HEK293 (cell line): Measurements from ENCODE around the gene CDSN.

Experiments
- CTCF ChIA-PET: fragments of 350-600 bp; formaldehyde crosslinking; extraction: SDS; loops from one replicate; lab custom pipeline; 2021; ENCODE audit warnings: antibody characterized with exemption; lab: Yijun Ruan, JAX
- POLR2A ChIA-PET: fragments of 300-600 bp; formaldehyde crosslinking; extraction: SDS; loops from one replicate; lab custom pipeline; 2020; ENCODE audit warnings: antibody characterized with exemption, inconsistent platforms; lab: Yijun Ruan, JAX
- H3K27ac ChIP-seq: fragments of 200-500 bp; sonication (Bioruptor generic); 2 replicates; pipeline ENCODE4 v1.5.1; 2014; ENCODE audit warnings: low read depth, low read length, control low read depth, inconsistent platforms; ENCODE audit errors: extremely low read depth
- H3K36me3 ChIP-seq, 2 experiments: fragments of 200-500 bp in 1 of 2; sonication (Bioruptor generic) in 1 of 2; 1 replicate in 1 of 2; 2 replicates in 1 of 2; pipeline ENCODE4 v1.5.1; 2014 to 2017; ENCODE audit warnings: inconsistent platforms in 2 of 2, low read length in 2 of 2; ENCODE audit not compliant: control insufficient read depth in 2 of 2, insufficient read depth in 1 of 2
- H3K4me1 ChIP-seq: fragments of 200-500 bp; sonication (Bioruptor generic); 2 replicates; pipeline ENCODE4 v1.5.1; 2014; ENCODE audit warnings: mild to moderate bottlenecking, low read length, inconsistent platforms; ENCODE audit not compliant: control insufficient read depth, insufficient read depth
- H3K4me3 ChIP-seq: 2 replicates; pipeline ENCODE4 v1.5.1; 2011; ENCODE audit warnings: low read depth, mild to moderate bottlenecking, control low read depth, low read length, moderate library complexity
- H3K9me3 ChIP-seq: fragments of 200-500 bp; sonication (Bioruptor generic); 2 replicates; pipeline ENCODE4 v1.5.1; 2014; ENCODE audit warnings: low read depth, low read length, inconsistent platforms; ENCODE audit not compliant: control insufficient read depth, insufficient read depth
- IKZF3 ChIP-seq: fragments of 450-650 bp; IDR thresholded peaks from 2 replicates; pipeline ENCODE4 v1.5.0; 2018; ENCODE audit warnings: missing biosample characterization, mild to moderate bottlenecking, missing genetic modification characterization, moderate library complexity
- MZF1 ChIP-seq: fragments of 450-650 bp; formaldehyde crosslinking; IDR thresholded peaks from 2 replicates; pipeline ENCODE4 v1.5.1; 2017; ENCODE audit warnings: missing biosample characterization, missing genetic modification characterization, borderline replicate concordance
- PRDM1 ChIP-seq: fragments of 450-650 bp; formaldehyde crosslinking; IDR thresholded peaks from 2 replicates; pipeline ENCODE4; 2016; ENCODE audit warnings: missing biosample characterization, missing genetic modification characterization
- TRIM28 ChIP-seq: IDR thresholded peaks from 2 replicates; pipeline ENCODE4 v1.6.1; 2011; ENCODE audit warnings: low read length, control low read depth, borderline replicate concordance
- ZBTB48 ChIP-seq: fragments of 450-650 bp; formaldehyde crosslinking; IDR thresholded peaks from 2 replicates; pipeline ENCODE4 v1.5.1; 2016; ENCODE audit warnings: missing biosample characterization, missing genetic modification characterization
- ZFP41 ChIP-seq: fragments of 450-650 bp; formaldehyde crosslinking; IDR thresholded peaks from 2 replicates; pipeline ENCODE4 v1.5.1; 2016; ENCODE audit warnings: missing biosample characterization, missing genetic modification characterization, borderline replicate concordance
- ZNF169 ChIP-seq: fragments of 450-650 bp; formaldehyde crosslinking; IDR thresholded peaks from 2 replicates; pipeline ENCODE4 v1.5.1; 2016; ENCODE audit warnings: missing biosample characterization, missing genetic modification characterization
- ZNF366 ChIP-seq: fragments of 450-650 bp; formaldehyde crosslinking; conservative IDR thresholded peaks from 2 replicates; pipeline ENCODE4 v1.5.1; 2016; ENCODE audit warnings: missing biosample characterization, missing genetic modification characterization
- TF ChIP-seq, protein P1 (sequence below): fragments of 450-650 bp; formaldehyde crosslinking; IDR thresholded peaks from 2 replicates; pipeline ENCODE4 v1.5.1; 2016; ENCODE audit warnings: missing biosample characterization, missing genetic modification characterization, borderline replicate concordance
- TF ChIP-seq, protein P2 (sequence below): fragments of 450-650 bp; formaldehyde crosslinking; IDR thresholded peaks from 2 replicates; pipeline ENCODE4 v1.5.1; 2017; ENCODE audit warnings: missing biosample characterization, missing genetic modification characterization
- TF ChIP-seq, protein P3 (sequence below): fragments of 450-650 bp; formaldehyde crosslinking; IDR thresholded peaks from 2 replicates; pipeline ENCODE4 v1.5.1; 2016; ENCODE audit warnings: missing biosample characterization, missing genetic modification characterization
- TF ChIP-seq, protein P4 (sequence below): fragments of 450-650 bp; formaldehyde crosslinking; IDR thresholded peaks from 2 replicates; pipeline ENCODE4 v1.5.1; 2016; ENCODE audit warnings: missing biosample characterization, missing genetic modification characterization
- TF ChIP-seq, protein P5 (sequence below): fragments of 450-650 bp; formaldehyde crosslinking; IDR thresholded peaks from 2 replicates; pipeline ENCODE4 v1.5.1; 2016; ENCODE audit warnings: missing biosample characterization, missing genetic modification characterization
- TF ChIP-seq, protein P6 (sequence below): sonication (generic); formaldehyde crosslinking; IDR thresholded peaks from 2 replicates; pipeline ENCODE4 v1.8.1; 2022; ENCODE audit warnings: mild to moderate bottlenecking, moderate library complexity, missing genetic modification reagents
- TF ChIP-seq, protein P7 (sequence below): fragments of 450-650 bp; formaldehyde crosslinking; conservative IDR thresholded peaks from 2 replicates; pipeline ENCODE4 v1.5.1; 2016; ENCODE audit warnings: low read depth, missing biosample characterization, missing genetic modification characterization

The CDSN gene

DNA sequence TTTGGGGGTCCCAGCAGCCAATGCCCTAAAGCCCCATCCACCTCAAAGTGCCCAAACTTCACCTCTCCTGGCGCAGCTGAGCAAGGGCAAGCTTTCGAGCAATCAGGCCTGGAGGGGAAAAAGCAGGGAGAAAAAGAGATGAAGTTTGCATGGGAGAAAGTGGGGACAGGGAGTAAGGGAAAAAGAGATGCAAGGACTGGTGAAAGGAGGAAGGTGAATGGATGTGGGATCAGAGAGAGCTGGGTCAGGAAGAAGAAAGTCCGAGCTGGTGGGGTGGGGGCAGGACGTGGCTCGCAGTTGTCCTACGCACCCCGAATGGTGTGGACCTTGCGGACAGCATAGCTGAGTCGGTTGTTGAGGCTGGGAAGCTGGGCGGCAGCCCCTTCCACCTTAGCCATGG is 25.1 kb upstream of the CDSN start:
- H3K9me3 ChIP-seq: no peaks in the 10 kb centered on the region
- POLR2A ChIA-PET: interaction anchor here (2.5 kb wide), 1 partner anchor 13 kb away, joined by 7 read pairs; the partner anchor contains the start of gene TCF19

DNA sequence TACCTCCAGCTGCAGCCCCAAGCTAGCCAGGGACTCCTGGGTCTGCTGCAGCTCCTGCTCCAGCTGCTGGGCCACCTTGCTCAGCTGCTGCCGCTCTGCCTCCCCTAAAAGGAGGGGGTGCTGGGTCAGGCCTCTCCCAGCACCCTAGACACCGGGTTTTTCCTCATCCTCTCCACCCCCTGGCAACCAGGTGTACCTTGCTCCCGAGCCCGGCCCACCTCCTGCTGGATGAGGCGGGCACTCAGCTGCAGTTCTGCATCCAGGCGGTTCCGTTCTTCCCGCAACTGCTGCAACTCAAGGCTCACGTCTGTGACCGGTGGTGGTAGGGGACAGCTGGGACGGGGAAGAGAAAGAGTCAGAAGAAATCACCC is 24.7 kb upstream of the CDSN start:
- H3K4me1 ChIP-seq: no peaks in the 10 kb centered on the region
- ChIA-PET CTCF (interaction anchor here (1.3 to 2.6 kb wide), 4 partner anchors 8 to 222 kb away, joined by 5 to 15 read pairs (median 7); partner anchors contain the start of gene TCF19), POLR2A (interaction anchor here (2.5 kb wide), 1 partner anchor 14 kb away, joined by 7 read pairs; the partner anchor contains the start of gene TCF19)
- H3K4me3 ChIP-seq: no peak overlapping the region
- peaks cover 16 to 64% of the 10 kb centered on the region in 2 experiments; a peak in 2 of 3 replicates for H3K36me3 ChIP-seq
- H3K9me3 ChIP-seq: no peaks in the 10 kb centered on the region
- no peak overlapping the region for H3K27ac ChIP-seq
- TF ChIP-seq, protein P1, sequence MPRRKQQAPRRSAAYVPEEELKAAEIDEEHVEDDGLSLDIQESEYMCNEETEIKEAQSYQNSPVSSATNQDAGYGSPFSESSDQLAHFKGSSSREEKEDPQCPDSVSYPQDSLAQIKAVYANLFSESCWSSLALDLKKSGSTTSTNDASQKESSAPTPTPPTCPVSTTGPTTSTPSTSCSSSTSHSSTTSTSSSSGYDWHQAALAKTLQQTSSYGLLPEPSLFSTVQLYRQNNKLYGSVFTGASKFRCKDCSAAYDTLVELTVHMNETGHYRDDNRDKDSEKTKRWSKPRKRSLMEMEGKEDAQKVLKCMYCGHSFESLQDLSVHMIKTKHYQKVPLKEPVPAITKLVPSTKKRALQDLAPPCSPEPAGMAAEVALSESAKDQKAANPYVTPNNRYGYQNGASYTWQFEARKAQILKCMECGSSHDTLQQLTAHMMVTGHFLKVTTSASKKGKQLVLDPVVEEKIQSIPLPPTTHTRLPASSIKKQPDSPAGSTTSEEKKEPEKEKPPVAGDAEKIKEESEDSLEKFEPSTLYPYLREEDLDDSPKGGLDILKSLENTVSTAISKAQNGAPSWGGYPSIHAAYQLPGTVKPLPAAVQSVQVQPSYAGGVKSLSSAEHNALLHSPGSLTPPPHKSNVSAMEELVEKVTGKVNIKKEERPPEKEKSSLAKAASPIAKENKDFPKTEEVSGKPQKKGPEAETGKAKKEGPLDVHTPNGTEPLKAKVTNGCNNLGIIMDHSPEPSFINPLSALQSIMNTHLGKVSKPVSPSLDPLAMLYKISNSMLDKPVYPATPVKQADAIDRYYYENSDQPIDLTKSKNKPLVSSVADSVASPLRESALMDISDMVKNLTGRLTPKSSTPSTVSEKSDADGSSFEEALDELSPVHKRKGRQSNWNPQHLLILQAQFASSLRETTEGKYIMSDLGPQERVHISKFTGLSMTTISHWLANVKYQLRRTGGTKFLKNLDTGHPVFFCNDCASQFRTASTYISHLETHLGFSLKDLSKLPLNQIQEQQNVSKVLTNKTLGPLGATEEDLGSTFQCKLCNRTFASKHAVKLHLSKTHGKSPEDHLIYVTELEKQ (tag by site-specific recombination): no peak
- no peak for TF ChIP-seq ZBTB48 (tag by site-specific recombination)
- TF ChIP-seq, protein P2, sequence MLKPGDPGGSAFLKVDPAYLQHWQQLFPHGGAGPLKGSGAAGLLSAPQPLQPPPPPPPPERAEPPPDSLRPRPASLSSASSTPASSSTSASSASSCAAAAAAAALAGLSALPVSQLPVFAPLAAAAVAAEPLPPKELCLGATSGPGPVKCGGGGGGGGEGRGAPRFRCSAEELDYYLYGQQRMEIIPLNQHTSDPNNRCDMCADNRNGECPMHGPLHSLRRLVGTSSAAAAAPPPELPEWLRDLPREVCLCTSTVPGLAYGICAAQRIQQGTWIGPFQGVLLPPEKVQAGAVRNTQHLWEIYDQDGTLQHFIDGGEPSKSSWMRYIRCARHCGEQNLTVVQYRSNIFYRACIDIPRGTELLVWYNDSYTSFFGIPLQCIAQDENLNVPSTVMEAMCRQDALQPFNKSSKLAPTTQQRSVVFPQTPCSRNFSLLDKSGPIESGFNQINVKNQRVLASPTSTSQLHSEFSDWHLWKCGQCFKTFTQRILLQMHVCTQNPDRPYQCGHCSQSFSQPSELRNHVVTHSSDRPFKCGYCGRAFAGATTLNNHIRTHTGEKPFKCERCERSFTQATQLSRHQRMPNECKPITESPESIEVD: no peak
- TF ChIP-seq, protein P3, sequence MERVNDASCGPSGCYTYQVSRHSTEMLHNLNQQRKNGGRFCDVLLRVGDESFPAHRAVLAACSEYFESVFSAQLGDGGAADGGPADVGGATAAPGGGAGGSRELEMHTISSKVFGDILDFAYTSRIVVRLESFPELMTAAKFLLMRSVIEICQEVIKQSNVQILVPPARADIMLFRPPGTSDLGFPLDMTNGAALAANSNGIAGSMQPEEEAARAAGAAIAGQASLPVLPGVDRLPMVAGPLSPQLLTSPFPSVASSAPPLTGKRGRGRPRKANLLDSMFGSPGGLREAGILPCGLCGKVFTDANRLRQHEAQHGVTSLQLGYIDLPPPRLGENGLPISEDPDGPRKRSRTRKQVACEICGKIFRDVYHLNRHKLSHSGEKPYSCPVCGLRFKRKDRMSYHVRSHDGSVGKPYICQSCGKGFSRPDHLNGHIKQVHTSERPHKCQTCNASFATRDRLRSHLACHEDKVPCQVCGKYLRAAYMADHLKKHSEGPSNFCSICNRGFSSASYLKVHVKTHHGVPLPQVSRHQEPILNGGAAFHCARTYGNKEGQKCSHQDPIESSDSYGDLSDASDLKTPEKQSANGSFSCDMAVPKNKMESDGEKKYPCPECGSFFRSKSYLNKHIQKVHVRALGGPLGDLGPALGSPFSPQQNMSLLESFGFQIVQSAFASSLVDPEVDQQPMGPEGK (tag by site-specific recombination): no peak
- TF ChIP-seq, protein P4, sequence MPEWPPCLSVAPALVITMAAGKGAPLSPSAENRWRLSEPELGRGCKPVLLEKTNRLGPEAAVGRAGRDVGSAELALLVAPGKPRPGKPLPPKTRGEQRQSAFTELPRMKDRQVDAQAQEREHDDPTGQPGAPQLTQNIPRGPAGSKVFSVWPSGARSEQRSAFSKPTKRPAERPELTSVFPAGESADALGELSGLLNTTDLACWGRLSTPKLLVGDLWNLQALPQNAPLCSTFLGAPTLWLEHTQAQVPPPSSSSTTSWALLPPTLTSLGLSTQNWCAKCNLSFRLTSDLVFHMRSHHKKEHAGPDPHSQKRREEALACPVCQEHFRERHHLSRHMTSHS: no peak
- TF ChIP-seq ZNF366 (tag by site-specific recombination): no peak
- TF ChIP-seq, protein P5, sequence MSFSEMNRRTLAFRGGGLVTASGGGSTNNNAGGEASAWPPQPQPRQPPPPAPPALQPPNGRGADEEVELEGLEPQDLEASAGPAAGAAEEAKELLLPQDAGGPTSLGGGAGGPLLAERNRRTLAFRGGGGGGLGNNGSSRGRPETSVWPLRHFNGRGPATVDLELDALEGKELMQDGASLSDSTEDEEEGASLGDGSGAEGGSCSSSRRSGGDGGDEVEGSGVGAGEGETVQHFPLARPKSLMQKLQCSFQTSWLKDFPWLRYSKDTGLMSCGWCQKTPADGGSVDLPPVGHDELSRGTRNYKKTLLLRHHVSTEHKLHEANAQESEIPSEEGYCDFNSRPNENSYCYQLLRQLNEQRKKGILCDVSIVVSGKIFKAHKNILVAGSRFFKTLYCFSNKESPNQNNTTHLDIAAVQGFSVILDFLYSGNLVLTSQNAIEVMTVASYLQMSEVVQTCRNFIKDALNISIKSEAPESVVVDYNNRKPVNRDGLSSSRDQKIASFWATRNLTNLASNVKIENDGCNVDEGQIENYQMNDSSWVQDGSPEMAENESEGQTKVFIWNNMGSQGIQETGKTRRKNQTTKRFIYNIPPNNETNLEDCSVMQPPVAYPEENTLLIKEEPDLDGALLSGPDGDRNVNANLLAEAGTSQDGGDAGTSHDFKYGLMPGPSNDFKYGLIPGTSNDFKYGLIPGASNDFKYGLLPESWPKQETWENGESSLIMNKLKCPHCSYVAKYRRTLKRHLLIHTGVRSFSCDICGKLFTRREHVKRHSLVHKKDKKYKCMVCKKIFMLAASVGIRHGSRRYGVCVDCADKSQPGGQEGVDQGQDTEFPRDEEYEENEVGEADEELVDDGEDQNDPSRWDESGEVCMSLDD: no peak
- no peak for TF ChIP-seq ZFP41 (tag by site-specific recombination)
- no peak for TF ChIP-seq IKZF3 (tag by site-specific recombination)
- no peak for TF ChIP-seq ZNF169 (tag by site-specific recombination)

More for the DNA sequence above, 25.1 kb upstream of the CDSN start:
- no peak overlapping the region for H3K4me3 ChIP-seq
- TF ChIP-seq, protein P6, sequence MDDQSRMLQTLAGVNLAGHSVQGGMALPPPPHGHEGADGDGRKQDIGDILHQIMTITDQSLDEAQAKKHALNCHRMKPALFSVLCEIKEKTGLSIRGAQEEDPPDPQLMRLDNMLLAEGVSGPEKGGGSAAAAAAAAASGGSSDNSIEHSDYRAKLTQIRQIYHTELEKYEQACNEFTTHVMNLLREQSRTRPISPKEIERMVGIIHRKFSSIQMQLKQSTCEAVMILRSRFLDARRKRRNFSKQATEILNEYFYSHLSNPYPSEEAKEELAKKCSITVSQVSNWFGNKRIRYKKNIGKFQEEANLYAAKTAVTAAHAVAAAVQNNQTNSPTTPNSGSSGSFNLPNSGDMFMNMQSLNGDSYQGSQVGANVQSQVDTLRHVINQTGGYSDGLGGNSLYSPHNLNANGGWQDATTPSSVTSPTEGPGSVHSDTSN (CRISPR knock-in tag): no peak
- TF ChIP-seq, protein P7, sequence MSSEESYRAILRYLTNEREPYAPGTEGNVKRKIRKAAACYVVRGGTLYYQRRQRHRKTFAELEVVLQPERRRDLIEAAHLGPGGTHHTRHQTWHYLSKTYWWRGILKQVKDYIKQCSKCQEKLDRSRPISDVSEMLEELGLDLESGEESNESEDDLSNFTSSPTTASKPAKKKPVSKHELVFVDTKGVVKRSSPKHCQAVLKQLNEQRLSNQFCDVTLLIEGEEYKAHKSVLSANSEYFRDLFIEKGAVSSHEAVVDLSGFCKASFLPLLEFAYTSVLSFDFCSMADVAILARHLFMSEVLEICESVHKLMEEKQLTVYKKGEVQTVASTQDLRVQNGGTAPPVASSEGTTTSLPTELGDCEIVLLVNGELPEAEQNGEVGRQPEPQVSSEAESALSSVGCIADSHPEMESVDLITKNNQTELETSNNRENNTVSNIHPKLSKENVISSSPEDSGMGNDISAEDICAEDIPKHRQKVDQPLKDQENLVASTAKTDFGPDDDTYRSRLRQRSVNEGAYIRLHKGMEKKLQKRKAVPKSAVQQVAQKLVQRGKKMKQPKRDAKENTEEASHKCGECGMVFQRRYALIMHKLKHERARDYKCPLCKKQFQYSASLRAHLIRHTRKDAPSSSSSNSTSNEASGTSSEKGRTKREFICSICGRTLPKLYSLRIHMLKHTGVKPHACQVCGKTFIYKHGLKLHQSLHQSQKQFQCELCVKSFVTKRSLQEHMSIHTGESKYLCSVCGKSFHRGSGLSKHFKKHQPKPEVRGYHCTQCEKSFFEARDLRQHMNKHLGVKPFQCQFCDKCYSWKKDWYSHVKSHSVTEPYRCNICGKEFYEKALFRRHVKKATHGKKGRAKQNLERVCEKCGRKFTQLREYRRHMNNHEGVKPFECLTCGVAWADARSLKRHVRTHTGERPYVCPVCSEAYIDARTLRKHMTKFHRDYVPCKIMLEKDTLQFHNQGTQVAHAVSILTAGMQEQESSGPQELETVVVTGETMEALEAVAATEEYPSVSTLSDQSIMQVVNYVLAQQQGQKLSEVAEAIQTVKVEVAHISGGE: no peak
- no peak for TF ChIP-seq TRIM28
- TF ChIP-seq PRDM1 (tag by site-specific recombination): peak; percentile 92
- TF ChIP-seq MZF1 (tag by site-specific recombination): no peak
- peaks cover 16 to 68% of the 10 kb centered on the region in 2 experiments; a peak in 2 of 3 replicates for H3K36me3 ChIP-seq
- CTCF ChIA-PET: interaction anchor here (1.3 to 2.6 kb wide), 5 partner anchors 8 to 221 kb away, joined by 5 to 15 read pairs (median 6); partner anchors contain the start of gene TCF19
- no peaks in the 10 kb centered on the region for H3K4me1 ChIP-seq
- no peak overlapping the region for H3K27ac ChIP-seq
